ENCODE measurements around the gene EML6. TPM values are rescaled to one million over a fixed set of nuclear protein-coding genes. Genes with fewer than 3 reads are reported as not detected.

Gene EML6
- total and polyA plus RNA-seq, 2 donors (not counting 1 experiment from before 2014, with no cell fraction given) = 0.34 to 1.3 TPM

- H3K79me2 ChIP-seq (ENCODE audit: control insufficient read depth, insufficient read depth, low read length) = no peaks in the 10 kb centered on the region
- no peak overlapping the region for H2AFZ ChIP-seq (ENCODE audit: low read length)
- H4K20me1 ChIP-seq (ENCODE audit: control insufficient read depth, extremely low read depth, insufficient read depth, low read length) = no peaks in the 10 kb centered on the region
- no peak for DNase-seq (ENCODE audit: low read depth in 2 of 2)
- no peak overlapping the region for H3K27ac ChIP-seq (ENCODE audit: insufficient read depth, low read length)
- no peak overlapping the region for H3K4me3 ChIP-seq (replicated peaks in 1 of 4; ENCODE audit: control extremely low read depth in 1 of 4, insufficient read depth in 1 of 4, low read depth in 3 of 4, low read length in 4 of 4)
- no peaks in the 10 kb centered on the region for H3K4me1 ChIP-seq (ENCODE audit: control insufficient read depth, extremely low read depth, insufficient read depth, low read length)
- H3K27me3 ChIP-seq (ENCODE audit: control insufficient read depth, insufficient read depth, low read length) = no peaks in the 10 kb centered on the region
- no peak overlapping the region for H3K9ac ChIP-seq (ENCODE audit: insufficient read depth, low read length)
- no peak for TF ChIP-seq CTCF (conservative IDR thresholded peaks at IDR 0.05 in 1 of 2, IDR thresholded peaks at IDR 0.05 in 1 of 2; ENCODE audit: low read depth in 1 of 2, low read length in 2 of 2)
- TF ChIP-seq EZH2 (IDR thresholded peaks at IDR 0.05; ENCODE audit: low read length, missing control alignments) = no peak
- no peaks in the 10 kb centered on the region for H3K9me3 ChIP-seq (ENCODE audit: control insufficient read depth, insufficient read depth, low read depth, low read length)
- no peaks in the 10 kb centered on the region for H3K36me3 ChIP-seq (ENCODE audit: control insufficient read depth, insufficient read depth, low read length)
- H3K4me2 ChIP-seq (ENCODE audit: extremely low read depth, insufficient read depth, low read length) = no peak overlapping the region
These were observed 35.5 kb downstream of the EML6 start for GRCh38 chr2:54758951-54759350.

GRCh38 chr2:54760310-54760709, 36.8 kb downstream of the EML6 start:
- DNase-seq (ENCODE audit: low read depth in 2 of 2) = no peak
- H4K20me1 ChIP-seq (ENCODE audit: control insufficient read depth, extremely low read depth, insufficient read depth, low read length) = no peaks in the 10 kb centered on the region
- TF ChIP-seq EZH2 (IDR thresholded peaks at IDR 0.05; ENCODE audit: low read length, missing control alignments) (no peak), CTCF (conservative IDR thresholded peaks at IDR 0.05 in 1 of 2, IDR thresholded peaks at IDR 0.05 in 1 of 2; ENCODE audit: low read depth in 1 of 2, low read length in 2 of 2) (no peak)
- no peaks in the 10 kb centered on the region for H3K27me3 ChIP-seq (ENCODE audit: control insufficient read depth, insufficient read depth, low read length)
- H3K4me3 ChIP-seq (replicated peaks in 1 of 4; ENCODE audit: control extremely low read depth in 1 of 4, insufficient read depth in 1 of 4, low read depth in 3 of 4, low read length in 4 of 4) = no peak overlapping the region
- H3K9me3 ChIP-seq (ENCODE audit: control insufficient read depth, insufficient read depth, low read depth, low read length) = no peaks in the 10 kb centered on the region
- no peak overlapping the region for H3K27ac ChIP-seq (ENCODE audit: insufficient read depth, low read length)
- H3K4me1 ChIP-seq (ENCODE audit: control insufficient read depth, extremely low read depth, insufficient read depth, low read length) = no peaks in the 10 kb centered on the region
- H3K79me2 ChIP-seq (ENCODE audit: control insufficient read depth, insufficient read depth, low read length) = no peaks in the 10 kb centered on the region
- no peak overlapping the region for H2AFZ ChIP-seq (ENCODE audit: low read length)
- H3K9ac ChIP-seq (ENCODE audit: insufficient read depth, low read length) = no peak overlapping the region
- H3K4me2 ChIP-seq (ENCODE audit: extremely low read depth, insufficient read depth, low read length) = no peak overlapping the region
- H3K36me3 ChIP-seq (ENCODE audit: control insufficient read depth, insufficient read depth, low read length) = no peaks in the 10 kb centered on the region

- Histone ChIP-seq H3K27me3 (ENCODE audit: control insufficient read depth, insufficient read depth, low read length) (no peaks in the 10 kb centered on the region), H3K4me1 (ENCODE audit: control insufficient read depth, extremely low read depth, insufficient read depth, low read length) (no peaks in the 10 kb centered on the region), H3K36me3 (ENCODE audit: control insufficient read depth, insufficient read depth, low read length) (no peaks in the 10 kb centered on the region), H3K9ac (ENCODE audit: insufficient read depth, low read length) (no peak overlapping the region), H3K79me2 (ENCODE audit: control insufficient read depth, insufficient read depth, low read length) (no peaks in the 10 kb centered on the region), H3K4me3 (replicated peaks in 1 of 4; ENCODE audit: control extremely low read depth in 1 of 4, insufficient read depth in 1 of 4, low read depth in 3 of 4, low read length in 4 of 4) (no peak overlapping the region), H3K27ac (ENCODE audit: insufficient read depth, low read length) (no peak overlapping the region), H3K4me2 (ENCODE audit: extremely low read depth, insufficient read depth, low read length) (no peak overlapping the region), H2AFZ (ENCODE audit: low read length) (no peak overlapping the region), H3K9me3 (ENCODE audit: control insufficient read depth, insufficient read depth, low read depth, low read length) (no peaks in the 10 kb centered on the region), H4K20me1 (ENCODE audit: control insufficient read depth, extremely low read depth, insufficient read depth, low read length) (no peaks in the 10 kb centered on the region)
- TF ChIP-seq CTCF (conservative IDR thresholded peaks at IDR 0.05 in 1 of 2, IDR thresholded peaks at IDR 0.05 in 1 of 2; ENCODE audit: low read depth in 1 of 2, low read length in 2 of 2) = no peak
- no peak for TF ChIP-seq EZH2 (IDR thresholded peaks at IDR 0.05; ENCODE audit: low read length, missing control alignments)
- no peak for DNase-seq (ENCODE audit: low read depth in 2 of 2)
These were observed 40.3 kb downstream of the EML6 start for GRCh38 chr2:54763636-54764291.

Measured in fibroblast of lung (primary cell).